IPS-18a (cell line): ENCODE results near the gene HMX2.
A peak's percentile ranks its signal among the peaks of the same experiment; 100 is the strongest.

Experiments
- H3K27ac ChIP-seq: one replicate; pipeline ENCODE4 v1.5.1; 2013; ENCODE audit warnings: low read length
- H3K27me3 ChIP-seq: one replicate; pipeline ENCODE4 v1.6.1; 2013; ENCODE audit warnings: mild to moderate bottlenecking, low read length; ENCODE audit not compliant: control insufficient read depth, insufficient read depth
- H3K36me3 ChIP-seq: one replicate; pipeline ENCODE4 v1.6.1; 2013; ENCODE audit warnings: low read depth, low read length; ENCODE audit not compliant: control insufficient read depth
- H3K4me1 ChIP-seq: one replicate; pipeline ENCODE4 v1.6.1; 2013; ENCODE audit warnings: low read depth, low read length; ENCODE audit not compliant: control insufficient read depth
- H3K4me3 ChIP-seq: one replicate; pipeline ENCODE4 v1.5.1; 2013; ENCODE audit warnings: low read length
- H3K9ac ChIP-seq: one replicate; pipeline ENCODE4 v1.6.1; 2013; ENCODE audit warnings: mild to moderate bottlenecking, low read length, moderate library complexity
- H3K9me3 ChIP-seq: one replicate; pipeline ENCODE4 v1.6.1; 2013; ENCODE audit warnings: low read depth, low read length; ENCODE audit not compliant: control insufficient read depth

The HMX2 gene

GRCh38 chr10:123146894-123147634 lies 872 bp upstream of the HMX2 start:
- Histone ChIP-seq H3K4me3 (peak overlapping the region; percentile 22), H3K9me3 (no peaks in the 10 kb centered on the region), H3K36me3 (no peaks in the 10 kb centered on the region), H3K4me1 (peaks cover 52% of the 10 kb centered on the region), H3K27ac (no peak overlapping the region), H3K27me3 (peaks cover 100% of the 10 kb centered on the region), H3K9ac (no peak overlapping the region)

- Histone ChIP-seq H3K9ac (no peak overlapping the region), H3K4me1 (peaks cover 57% of the 10 kb centered on the region), H3K9me3 (no peaks in the 10 kb centered on the region), H3K36me3 (no peaks in the 10 kb centered on the region), H3K4me3 (peak overlapping the region; percentile 63), H3K27ac (no peak overlapping the region), H3K27me3 (peaks cover 100% of the 10 kb centered on the region)
Measured at GRCh38 chr10:123148414-123149161, 652 bp downstream of the HMX2 start.

GRCh38 chr10:123149162-123149567 lies 1.2 kb downstream of the HMX2 start:
- H3K36me3 ChIP-seq: no peaks in the 10 kb centered on the region
- H3K4me1 ChIP-seq: peaks cover 57% of the 10 kb centered on the region
- peaks cover 96% of the 10 kb centered on the region for H3K27me3 ChIP-seq
- H3K4me3 ChIP-seq: peak overlapping the region; percentile 63
- H3K27ac ChIP-seq: no peak overlapping the region
- no peak overlapping the region for H3K9ac ChIP-seq
- no peaks in the 10 kb centered on the region for H3K9me3 ChIP-seq

GRCh38 chr10:123149568-123150270 lies 1.8 kb downstream of the HMX2 start:
- peak overlapping the region; percentile 63 for H3K4me3 ChIP-seq
- peak overlapping the region; percentile 23 for H3K9ac ChIP-seq
- H3K4me1 ChIP-seq: peaks cover 53% of the 10 kb centered on the region
- H3K36me3 ChIP-seq: no peaks in the 10 kb centered on the region
- no peak overlapping the region for H3K27ac ChIP-seq
- no peaks in the 10 kb centered on the region for H3K9me3 ChIP-seq
- H3K27me3 ChIP-seq: peaks cover 90% of the 10 kb centered on the region

- Histone ChIP-seq H3K27me3 (peaks cover 83% of the 10 kb centered on the region), H3K27ac (no peak overlapping the region), H3K9me3 (no peaks in the 10 kb centered on the region), H3K4me1 (peaks cover 51% of the 10 kb centered on the region), H3K36me3 (peaks cover under 1% of the 10 kb centered on the region), H3K9ac (peak overlapping the region; percentile 76), H3K4me3 (peak overlapping the region; percentile 64)
Measured at GRCh38 chr10:123150271-123150985, 2.5 kb downstream of the HMX2 start.

GRCh38 chr10:123150986-123151736 lies 3.2 kb downstream of the HMX2 start:
- H3K36me3 ChIP-seq: peaks cover 8% of the 10 kb centered on the region
- H3K27me3 ChIP-seq: peaks cover 76% of the 10 kb centered on the region
- H3K27ac ChIP-seq: no peak overlapping the region
- H3K4me1 ChIP-seq: peaks cover 53% of the 10 kb centered on the region
- H3K9me3 ChIP-seq: no peaks in the 10 kb centered on the region
- peak overlapping the region; percentile 76 for H3K9ac ChIP-seq
- H3K4me3 ChIP-seq: peak overlapping the region; percentile 64

GRCh38 chr10:123151737-123152135 lies 3.8 kb downstream of the HMX2 start:
- H3K27ac ChIP-seq: no peak overlapping the region
- H3K4me1 ChIP-seq: peaks cover 49% of the 10 kb centered on the region
- peaks cover 70% of the 10 kb centered on the region for H3K27me3 ChIP-seq
- H3K9ac ChIP-seq: peak overlapping the region; percentile 76
- H3K4me3 ChIP-seq: peak overlapping the region; percentile 64
- peaks cover 14% of the 10 kb centered on the region for H3K36me3 ChIP-seq
- no peaks in the 10 kb centered on the region for H3K9me3 ChIP-seq

GRCh38 chr10:123153486-123154091 lies 5.7 kb downstream of the HMX2 start:
- H3K4me3 ChIP-seq: no peak overlapping the region
- H3K9ac ChIP-seq: no peak overlapping the region

GRCh38 chr10:123154092-123154710 lies 6.3 kb downstream of the HMX2 start, which contains the start of gene BUB3:
Gene BUB3, plus strand, starts transcription at chr10:123154402. Its CDS starts 516 bp downstream, at chr10:123154918.
- H3K9ac ChIP-seq: peak within 1 kb of the TSS; percentile 95

More at GRCh38 chr10:123153486-123154091, 5.7 kb downstream of the HMX2 start:
- peaks cover 52% of the 10 kb centered on the region for H3K27me3 ChIP-seq
- H3K27ac ChIP-seq: no peak overlapping the region
- H3K36me3 ChIP-seq: peaks cover 32% of the 10 kb centered on the region
- peaks cover 46% of the 10 kb centered on the region for H3K4me1 ChIP-seq
- no peaks in the 10 kb centered on the region for H3K9me3 ChIP-seq

More at GRCh38 chr10:123154092-123154710, 6.3 kb downstream of the HMX2 start, which contains the start of gene BUB3:
- H3K4me3 ChIP-seq: peak within 1 kb of the TSS; percentile 92
- H3K9me3 ChIP-seq: no peaks in the 10 kb centered on the region
- peaks cover 46% of the 10 kb centered on the region for H3K27me3 ChIP-seq
- H3K4me1 ChIP-seq: peaks cover 40% of the 10 kb centered on the region
- H3K27ac ChIP-seq: peak within 1 kb of the TSS; percentile 72
- H3K36me3 ChIP-seq: peaks cover 38% of the 10 kb centered on the region
